WI38 (cell line): Measurements from ENCODE around the gene MCRS1.

Source experiments
- H3K4me3 ChIP-seq: 2 replicates; pipeline ENCODE4 v1.5.1; 2011; ENCODE audit warnings: low read depth, mild to moderate bottlenecking, control low read depth, low read length
- TF ChIP-seq, protein P1 (sequence below): IDR thresholded peaks from 2 replicates; pipeline ENCODE4 v1.5.1; 2012; ENCODE audit warnings: low read depth, mild to moderate bottlenecking, control low read depth, low read length

Gene MCRS1

GRCh38 chr12:49585477-49586459 lies 17.8 kb upstream of the MCRS1 start:
- H3K4me3 ChIP-seq, result no peak overlapping the region
- TF ChIP-seq, protein P1, sequence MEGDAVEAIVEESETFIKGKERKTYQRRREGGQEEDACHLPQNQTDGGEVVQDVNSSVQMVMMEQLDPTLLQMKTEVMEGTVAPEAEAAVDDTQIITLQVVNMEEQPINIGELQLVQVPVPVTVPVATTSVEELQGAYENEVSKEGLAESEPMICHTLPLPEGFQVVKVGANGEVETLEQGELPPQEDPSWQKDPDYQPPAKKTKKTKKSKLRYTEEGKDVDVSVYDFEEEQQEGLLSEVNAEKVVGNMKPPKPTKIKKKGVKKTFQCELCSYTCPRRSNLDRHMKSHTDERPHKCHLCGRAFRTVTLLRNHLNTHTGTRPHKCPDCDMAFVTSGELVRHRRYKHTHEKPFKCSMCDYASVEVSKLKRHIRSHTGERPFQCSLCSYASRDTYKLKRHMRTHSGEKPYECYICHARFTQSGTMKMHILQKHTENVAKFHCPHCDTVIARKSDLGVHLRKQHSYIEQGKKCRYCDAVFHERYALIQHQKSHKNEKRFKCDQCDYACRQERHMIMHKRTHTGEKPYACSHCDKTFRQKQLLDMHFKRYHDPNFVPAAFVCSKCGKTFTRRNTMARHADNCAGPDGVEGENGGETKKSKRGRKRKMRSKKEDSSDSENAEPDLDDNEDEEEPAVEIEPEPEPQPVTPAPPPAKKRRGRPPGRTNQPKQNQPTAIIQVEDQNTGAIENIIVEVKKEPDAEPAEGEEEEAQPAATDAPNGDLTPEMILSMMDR, result no peak

DNA sequence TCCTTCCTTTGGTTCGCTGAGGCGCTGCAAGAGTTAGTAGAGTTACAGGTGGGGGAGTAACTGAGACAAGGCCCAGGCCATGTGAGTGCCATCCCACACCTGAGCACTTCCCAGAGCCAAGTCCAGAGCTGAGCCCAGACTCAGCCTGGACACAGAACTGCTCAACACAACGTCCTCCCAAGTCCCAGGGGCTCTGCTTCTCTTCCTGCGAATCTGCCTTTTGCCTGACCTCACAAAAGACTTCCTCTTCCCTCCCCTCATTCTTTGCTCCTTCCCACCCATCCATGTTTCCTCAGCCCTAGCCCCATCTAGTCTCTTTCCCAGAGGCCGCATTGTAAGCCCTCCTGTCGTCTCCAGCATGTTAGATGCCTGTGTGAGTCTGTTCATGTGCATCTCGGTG lies 16.6 kb upstream of the MCRS1 start:
- no peak overlapping the region for H3K4me3 ChIP-seq
- TF ChIP-seq, protein P1, result no peak

DNA sequence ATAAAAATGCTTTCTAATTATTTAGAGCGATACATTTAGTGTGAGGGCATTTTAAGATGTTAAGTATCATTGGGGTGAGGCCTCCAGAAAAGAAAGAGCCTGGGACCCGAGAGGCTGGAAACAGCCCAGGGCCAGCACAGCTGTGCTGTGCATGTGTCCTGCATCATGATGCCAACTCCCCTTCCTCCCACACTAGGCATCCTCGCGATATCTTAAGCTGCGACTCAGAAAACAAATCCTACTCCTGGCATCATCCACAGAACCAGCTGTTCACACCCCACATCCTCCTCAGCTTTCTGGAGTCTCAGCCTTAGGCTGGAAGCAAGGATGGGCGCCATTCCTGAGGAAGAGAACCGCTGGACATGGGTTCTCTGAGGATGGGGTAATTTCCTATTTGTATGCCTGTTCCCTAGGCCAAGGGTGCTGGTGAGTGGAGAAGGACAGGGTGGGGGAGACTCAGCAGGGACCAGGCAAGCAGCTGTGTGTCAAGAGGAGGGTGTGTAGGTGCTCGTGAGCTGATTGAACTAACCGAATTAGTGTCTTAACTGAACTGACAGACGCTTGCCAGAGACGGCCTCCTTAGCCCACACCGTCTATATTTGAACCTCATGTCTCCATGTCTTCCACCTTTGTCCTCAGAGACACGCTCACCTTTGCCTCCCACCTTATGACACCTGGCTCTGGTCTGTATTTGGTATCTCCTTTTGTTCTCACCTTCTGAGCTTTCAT lies 15.6 kb upstream of the MCRS1 start:
- TF ChIP-seq, protein P1, result no peak

DNA sequence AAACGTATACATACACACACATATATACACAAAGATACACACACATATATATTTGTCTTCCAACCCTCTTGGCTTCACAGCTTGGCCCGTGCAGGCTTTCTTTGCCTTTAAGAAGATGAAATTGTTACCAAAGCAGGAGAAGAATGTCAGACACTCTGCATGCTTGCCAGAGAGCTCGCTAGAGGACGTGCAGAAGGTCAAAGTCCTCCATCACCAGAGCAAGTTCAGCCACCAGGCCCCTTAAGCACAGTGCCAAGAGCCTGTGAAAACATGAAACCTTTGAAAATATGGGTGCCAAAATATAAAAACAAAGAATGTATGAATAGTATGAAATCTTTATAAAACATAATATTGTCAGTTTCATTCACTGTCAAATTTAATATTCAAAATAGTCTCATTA lies 14.9 kb upstream of the MCRS1 start:
- H3K4me3 ChIP-seq, result no peak overlapping the region
- TF ChIP-seq, protein P1, result no peak

More for the DNA sequence above, 15.6 kb upstream of the MCRS1 start:
- no peak overlapping the region for H3K4me3 ChIP-seq

DNA sequence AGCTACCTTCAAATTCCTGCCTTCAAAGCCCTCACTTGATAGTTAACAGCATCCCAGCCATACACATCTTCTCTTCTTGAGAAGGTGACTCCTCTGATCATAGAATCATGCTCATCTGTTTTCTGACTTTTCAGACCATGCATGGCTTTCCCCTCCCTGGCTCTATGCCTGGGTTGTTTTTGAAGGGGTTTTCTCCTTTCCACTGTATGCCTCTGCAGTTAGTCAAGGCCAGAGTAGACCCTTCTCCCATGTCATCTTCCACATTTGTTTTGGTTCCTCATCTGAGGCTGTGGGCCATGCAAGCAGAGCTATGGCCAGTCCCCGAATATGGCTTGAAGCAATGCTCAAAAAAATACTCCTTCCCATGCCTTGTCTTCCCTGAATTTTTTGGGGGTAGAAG lies 14.3 kb upstream of the MCRS1 start:
- TF ChIP-seq, protein P1, result no peak

DNA sequence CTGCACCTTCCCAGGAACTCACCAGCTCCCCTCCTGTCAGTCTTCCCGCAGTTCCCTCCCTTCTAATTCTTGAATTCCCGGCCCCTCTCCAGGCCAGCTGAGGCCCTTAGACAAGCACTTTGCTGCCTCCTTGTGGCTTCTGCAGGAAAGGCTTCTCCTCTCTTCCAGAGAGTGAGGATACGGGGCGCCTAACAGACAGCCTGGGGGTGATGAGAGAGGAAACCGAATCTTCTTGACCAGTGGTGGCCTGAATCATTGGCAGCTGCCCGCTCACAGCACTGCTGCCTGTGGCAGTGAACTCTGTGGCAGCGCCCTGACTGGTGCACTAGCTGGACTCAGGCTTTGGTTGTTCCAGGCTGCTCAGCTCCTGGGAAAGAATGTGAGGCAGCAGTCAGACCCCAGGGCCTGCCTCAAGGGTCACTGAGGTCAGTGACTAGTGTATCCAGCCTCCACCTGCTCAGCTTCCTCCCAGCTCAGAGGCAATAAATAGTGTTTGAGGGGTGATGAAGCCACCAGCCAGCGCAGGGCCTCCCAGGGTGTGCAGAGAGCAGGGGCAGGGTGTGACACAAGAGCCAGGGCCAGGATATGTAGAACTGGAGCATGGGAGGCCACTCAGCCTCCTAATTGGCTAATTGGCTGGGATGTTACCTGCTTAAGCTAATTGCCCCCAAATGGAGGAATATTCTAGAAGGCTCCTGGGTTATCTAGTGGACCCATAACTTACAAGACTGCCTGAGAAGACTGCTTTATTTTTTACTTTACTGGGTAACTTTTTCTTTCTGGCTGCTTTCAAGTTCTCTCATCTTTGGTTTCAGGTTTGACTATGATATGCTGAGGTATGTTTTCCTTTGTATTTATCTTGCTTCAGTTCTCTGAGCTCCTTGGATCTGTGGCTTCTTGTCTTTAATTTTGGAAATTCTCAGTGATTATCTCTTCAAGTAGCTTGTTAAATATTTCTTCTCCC lies 12.9 kb upstream of the MCRS1 start:
- TF ChIP-seq, protein P1, result peak; percentile 97

More for the DNA sequence above, 14.3 kb upstream of the MCRS1 start:
- H3K4me3 ChIP-seq, result no peak overlapping the region

More for the DNA sequence above, 12.9 kb upstream of the MCRS1 start:
- no peak overlapping the region for H3K4me3 ChIP-seq
